ENCODE data around the gene ZIC3.

Gene ZIC3

DNA sequence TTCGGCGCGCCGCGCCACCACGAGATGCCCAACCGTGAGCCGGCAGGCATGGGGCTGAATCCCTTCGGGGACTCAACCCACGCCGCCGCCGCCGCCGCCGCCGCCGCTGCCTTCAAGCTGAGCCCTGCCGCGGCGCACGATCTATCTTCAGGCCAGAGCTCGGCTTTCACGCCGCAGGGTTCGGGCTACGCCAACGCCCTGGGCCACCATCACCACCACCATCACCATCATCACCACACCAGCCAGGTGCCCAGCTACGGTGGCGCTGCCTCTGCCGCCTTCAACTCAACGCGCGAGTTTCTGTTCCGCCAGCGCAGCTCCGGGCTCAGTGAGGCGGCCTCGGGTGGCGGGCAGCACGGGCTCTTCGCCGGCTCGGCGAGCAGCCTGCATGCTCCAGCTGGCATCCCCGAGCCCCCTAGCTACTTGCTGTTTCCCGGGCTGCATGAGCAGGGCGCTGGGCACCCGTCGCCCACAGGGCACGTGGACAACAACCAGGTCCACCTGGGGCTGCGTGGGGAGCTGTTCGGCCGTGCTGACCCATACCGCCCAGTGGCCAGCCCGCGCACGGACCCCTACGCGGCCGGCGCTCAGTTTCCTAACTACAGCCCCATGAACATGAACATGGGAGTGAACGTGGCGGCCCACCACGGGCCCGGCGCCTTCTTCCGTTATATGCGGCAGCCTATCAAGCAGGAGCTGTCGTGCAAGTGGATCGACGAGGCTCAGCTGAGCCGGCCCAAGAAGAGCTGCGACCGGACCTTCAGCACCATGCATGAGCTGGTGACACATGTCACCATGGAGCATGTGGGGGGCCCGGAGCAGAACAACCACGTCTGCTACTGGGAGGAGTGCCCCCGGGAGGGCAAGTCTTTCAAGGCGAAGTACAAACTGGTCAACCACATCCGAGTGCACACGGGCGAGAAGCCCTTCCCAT, 1.1 kb downstream of the ZIC3 start:
- H3K4me3 ChIP-seq (replicated peaks in 1 of 2; ENCODE audit: low read depth in 2 of 2, low read length in 2 of 2), result no peak overlapping the region
- no peak for DNase-seq (ENCODE audit: low read depth in 2 of 2)
- TF ChIP-seq, protein P1, sequence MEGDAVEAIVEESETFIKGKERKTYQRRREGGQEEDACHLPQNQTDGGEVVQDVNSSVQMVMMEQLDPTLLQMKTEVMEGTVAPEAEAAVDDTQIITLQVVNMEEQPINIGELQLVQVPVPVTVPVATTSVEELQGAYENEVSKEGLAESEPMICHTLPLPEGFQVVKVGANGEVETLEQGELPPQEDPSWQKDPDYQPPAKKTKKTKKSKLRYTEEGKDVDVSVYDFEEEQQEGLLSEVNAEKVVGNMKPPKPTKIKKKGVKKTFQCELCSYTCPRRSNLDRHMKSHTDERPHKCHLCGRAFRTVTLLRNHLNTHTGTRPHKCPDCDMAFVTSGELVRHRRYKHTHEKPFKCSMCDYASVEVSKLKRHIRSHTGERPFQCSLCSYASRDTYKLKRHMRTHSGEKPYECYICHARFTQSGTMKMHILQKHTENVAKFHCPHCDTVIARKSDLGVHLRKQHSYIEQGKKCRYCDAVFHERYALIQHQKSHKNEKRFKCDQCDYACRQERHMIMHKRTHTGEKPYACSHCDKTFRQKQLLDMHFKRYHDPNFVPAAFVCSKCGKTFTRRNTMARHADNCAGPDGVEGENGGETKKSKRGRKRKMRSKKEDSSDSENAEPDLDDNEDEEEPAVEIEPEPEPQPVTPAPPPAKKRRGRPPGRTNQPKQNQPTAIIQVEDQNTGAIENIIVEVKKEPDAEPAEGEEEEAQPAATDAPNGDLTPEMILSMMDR (IDR thresholded peaks at IDR 0.05; ENCODE audit: low read depth, low read length), result no peak

DNA sequence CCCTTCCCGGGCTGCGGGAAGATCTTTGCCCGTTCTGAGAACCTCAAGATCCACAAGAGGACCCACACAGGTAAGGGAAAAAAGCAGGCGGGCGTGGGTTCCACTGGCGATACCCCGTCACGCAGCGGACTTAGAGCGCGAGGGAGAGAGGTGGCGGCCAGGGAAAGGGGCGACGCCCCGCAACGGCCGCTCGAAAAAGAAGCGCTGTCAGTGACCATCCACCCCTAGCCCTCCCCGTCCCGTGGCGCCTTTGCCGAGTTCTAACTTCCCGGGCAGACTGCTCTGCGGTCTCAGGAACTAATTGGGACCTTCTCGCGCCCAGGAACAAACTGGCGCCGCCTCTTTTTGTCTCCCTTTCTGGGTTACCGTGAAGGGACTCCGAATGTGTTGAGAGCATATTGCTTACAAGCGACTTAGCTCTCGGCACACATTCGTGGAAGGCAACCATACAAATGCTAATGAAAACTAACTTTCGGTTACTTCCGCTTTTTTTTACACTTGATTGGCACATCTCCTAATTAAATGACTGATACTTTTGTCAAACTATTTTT, 1.8 kb downstream of the ZIC3 start:
- TF ChIP-seq, protein P1 (IDR thresholded peaks at IDR 0.05; ENCODE audit: low read depth, low read length), result no peak
- no peak for DNase-seq (ENCODE audit: low read depth in 2 of 2)
- no peak overlapping the region for H3K4me3 ChIP-seq (replicated peaks in 1 of 2; ENCODE audit: low read depth in 2 of 2, low read length in 2 of 2)

DNA sequence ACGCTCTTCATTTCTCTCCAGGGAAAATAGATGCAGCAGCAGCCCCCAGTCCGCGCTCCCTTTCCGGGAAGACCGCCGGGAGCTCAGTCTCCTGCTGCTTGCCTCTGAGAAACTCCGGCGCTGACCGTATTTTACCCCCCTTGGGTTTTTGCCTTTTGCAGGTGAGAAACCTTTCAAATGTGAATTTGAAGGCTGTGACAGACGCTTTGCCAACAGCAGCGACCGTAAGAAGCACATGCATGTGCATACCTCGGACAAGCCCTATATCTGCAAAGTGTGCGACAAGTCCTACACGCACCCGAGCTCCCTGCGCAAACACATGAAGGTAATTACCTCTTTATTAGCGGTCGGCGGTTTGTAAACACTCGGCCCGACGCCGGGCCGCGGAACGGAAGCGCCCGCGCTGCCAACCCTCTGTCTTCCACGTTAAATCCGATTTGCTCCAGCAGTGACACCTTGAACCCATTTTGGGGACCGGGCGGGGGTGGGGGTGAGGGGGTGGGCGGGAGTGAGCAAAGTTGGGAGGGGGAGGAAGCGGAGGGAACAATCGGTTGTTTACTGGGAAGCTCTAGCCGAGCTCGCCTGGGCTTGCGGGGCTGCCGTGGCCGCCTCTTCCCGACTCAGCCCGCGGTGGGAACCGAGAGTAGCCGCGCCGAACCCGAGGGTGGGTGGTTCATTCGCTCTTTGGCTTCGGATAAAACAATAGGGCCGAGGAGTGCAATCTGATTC, 3.0 kb downstream of the ZIC3 start:
- TF ChIP-seq, protein P1 (IDR thresholded peaks at IDR 0.05; ENCODE audit: low read depth, low read length), result no peak
- H3K4me3 ChIP-seq (replicated peaks in 1 of 2; ENCODE audit: low read depth in 2 of 2, low read length in 2 of 2), result no peak overlapping the region
- no peak for DNase-seq (ENCODE audit: low read depth in 2 of 2)

DNA sequence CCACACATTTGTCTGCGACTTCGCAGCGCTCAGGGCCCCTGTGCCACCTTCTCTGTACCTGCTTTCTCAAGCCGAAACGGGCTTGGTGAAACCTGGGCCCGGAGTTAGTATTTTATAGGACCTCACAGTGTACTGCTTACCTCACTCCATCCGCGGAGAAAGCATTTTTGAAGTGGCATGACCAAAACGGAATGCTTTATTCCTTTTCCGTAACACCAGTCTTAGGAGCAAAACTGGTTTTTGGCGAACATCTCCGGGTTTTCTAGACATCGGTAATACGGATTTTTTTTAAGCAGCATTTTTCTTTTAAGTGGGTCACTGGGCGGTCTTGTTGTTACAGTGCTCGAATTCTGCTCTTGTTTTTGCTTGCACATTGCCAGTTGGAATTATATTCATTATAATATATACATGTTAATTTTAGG, 3.6 kb downstream of the ZIC3 start:
- TF ChIP-seq, protein P1 (IDR thresholded peaks at IDR 0.05; ENCODE audit: low read depth, low read length), result no peak
- no peak overlapping the region for H3K4me3 ChIP-seq (replicated peaks in 1 of 2; ENCODE audit: low read depth in 2 of 2, low read length in 2 of 2)
- DNase-seq (ENCODE audit: low read depth in 2 of 2), result no peak

DNA sequence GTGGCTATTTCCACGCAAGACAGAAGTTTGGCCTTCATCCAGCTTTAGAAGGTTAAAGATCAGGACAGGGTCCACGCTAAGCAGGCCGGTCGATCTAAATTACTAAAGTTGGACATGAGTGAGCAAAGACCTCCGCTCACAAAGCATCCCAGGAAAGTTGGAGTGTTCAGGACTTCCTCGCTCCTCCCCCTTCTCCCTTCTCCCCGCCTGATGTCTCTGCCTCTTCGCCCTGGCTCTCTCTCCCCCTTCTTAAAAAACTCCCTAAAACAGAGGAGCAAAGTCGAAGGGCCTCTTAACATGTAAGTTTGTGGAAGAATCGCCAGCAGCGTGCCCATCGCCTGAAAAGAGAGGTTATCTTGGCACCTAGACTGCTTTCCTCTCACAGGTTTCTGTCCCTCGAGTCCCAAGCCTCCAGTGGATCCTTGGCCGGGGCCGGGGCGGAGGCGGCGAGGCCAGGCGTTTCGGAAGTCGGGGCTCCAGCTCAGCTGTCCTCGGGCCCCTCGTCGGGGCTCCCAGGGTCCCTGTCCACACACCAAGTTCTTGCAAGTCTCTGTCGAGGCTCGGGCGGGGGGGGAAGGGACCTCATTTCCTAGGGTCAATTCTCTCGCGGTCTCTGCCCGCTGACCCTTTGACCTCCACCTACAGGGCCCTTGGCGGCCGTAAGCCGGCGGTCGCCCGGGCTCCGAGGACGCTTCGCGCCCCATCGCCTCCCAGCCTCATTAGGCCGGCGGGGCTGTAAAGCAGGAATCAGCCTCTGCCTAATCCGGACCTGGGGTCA, 7.6 kb downstream of the ZIC3 start:
- TF ChIP-seq, protein P1 (IDR thresholded peaks at IDR 0.05; ENCODE audit: low read depth, low read length), result no peak
- no peak overlapping the region for H3K4me3 ChIP-seq (replicated peaks in 1 of 2; ENCODE audit: low read depth in 2 of 2, low read length in 2 of 2)
- DNase-seq (ENCODE audit: low read depth in 2 of 2), result no peak

DNA sequence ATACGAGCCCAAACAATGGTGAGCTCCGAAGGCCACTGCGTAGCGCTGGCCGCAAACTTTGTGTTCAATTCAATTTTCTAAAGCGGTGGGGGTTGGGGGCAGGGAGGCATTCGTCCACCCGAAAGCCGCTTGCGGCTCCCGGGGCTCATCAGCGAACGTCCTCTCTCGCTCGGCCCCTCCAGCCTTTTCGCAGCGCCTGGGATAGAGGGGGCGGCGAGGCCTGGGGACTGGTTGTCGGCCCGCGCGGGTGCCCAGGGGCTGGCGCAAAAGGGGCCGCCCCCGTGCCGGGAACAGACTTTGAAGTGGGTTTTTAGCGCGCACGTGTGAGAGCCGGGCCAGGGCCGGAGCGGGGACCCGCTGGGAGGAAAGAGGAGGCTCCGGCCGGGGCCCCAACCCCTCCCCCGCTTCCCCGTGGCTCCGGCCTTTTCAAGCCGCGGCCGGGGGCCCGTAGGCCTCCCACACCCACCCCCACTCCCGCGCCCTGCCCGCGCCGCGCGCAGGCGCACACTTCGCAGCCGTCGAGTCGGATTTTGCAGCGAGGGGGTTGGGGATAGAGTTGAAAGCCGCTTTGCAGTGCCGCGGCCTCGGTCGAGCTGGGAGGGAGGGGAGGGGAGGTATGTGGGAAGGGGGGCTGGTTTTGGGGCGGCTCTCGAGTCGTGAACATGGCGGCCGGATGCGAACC, 8.3 kb downstream of the ZIC3 start:
- H3K4me3 ChIP-seq (replicated peaks in 1 of 2; ENCODE audit: low read depth in 2 of 2, low read length in 2 of 2), result no peak overlapping the region
- TF ChIP-seq, protein P1 (IDR thresholded peaks at IDR 0.05; ENCODE audit: low read depth, low read length), result no peak
- no peak for DNase-seq (ENCODE audit: low read depth in 2 of 2)
